ENCODE data around the gene OCA2.

Gene OCA2

DNA sequence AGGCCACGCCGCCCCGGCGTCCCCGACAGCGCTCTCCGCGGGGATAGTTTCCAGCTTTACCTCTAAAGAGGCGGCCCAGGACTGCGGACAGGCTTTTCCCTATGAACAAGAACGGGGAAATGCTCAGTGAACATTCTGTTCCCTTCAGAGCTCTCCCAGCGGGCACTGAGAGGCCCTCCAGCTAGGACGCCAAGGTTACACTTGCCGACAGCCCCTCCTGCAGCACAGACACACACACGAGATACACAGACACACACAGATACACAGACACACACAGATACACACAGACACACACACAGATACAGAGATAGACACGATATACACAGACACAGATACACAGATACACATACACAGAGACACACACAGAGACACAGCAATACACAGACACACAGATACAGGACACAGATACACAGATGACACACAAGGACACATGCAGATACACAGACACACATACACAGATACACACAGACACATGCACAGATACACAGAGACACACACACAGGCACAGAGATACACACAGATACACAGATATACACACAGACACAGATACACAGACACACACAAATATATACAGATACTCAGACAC, 533 bp upstream of the OCA2 start:
- H3K27me3 ChIP-seq (ENCODE audit: insufficient read depth, low read depth, severe bottlenecking), result no peaks in the 10 kb centered on the region
- TF ChIP-seq, protein P1, sequence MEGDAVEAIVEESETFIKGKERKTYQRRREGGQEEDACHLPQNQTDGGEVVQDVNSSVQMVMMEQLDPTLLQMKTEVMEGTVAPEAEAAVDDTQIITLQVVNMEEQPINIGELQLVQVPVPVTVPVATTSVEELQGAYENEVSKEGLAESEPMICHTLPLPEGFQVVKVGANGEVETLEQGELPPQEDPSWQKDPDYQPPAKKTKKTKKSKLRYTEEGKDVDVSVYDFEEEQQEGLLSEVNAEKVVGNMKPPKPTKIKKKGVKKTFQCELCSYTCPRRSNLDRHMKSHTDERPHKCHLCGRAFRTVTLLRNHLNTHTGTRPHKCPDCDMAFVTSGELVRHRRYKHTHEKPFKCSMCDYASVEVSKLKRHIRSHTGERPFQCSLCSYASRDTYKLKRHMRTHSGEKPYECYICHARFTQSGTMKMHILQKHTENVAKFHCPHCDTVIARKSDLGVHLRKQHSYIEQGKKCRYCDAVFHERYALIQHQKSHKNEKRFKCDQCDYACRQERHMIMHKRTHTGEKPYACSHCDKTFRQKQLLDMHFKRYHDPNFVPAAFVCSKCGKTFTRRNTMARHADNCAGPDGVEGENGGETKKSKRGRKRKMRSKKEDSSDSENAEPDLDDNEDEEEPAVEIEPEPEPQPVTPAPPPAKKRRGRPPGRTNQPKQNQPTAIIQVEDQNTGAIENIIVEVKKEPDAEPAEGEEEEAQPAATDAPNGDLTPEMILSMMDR (IDR thresholded peaks at IDR 0.05; ENCODE audit: low read depth, low read length), result no peak
- peak overlapping the region; percentile 60 for H3K27ac ChIP-seq
- H3K36me3 ChIP-seq, result no peaks in the 10 kb centered on the region
- no peaks in the 10 kb centered on the region for H3K9me3 ChIP-seq (ENCODE audit: severe bottlenecking)
- DNase-seq, result no peak
- H3K4me3 ChIP-seq (ENCODE audit: low read depth, low read length), result peak overlapping the region; percentile 50

DNA sequence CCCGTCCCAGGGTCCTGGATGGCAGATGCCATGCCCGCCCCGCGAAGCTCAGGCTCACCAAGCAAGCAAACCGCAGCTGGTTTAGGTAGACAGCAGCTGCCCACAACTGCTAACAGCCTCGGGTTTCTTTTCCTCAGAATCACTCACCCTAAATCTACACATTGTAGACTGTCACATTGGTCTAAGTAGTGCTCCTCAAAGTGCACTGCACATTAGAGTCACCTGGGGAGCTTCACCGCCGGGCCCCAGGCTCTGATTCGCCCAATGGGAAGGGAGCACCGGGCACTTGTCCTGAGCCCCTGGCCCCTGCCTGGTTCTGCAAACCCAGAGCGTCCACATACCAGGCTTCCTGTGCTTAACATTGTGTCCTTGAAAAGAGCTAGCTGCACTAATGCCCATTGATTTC, 752 bp downstream of the OCA2 start:
- Histone ChIP-seq H3K27ac (peak overlapping the region; percentile 72), H3K36me3 (no peaks in the 10 kb centered on the region), H3K9me3 (ENCODE audit: severe bottlenecking) (no peaks in the 10 kb centered on the region), H3K4me3 (ENCODE audit: low read depth, low read length) (peak overlapping the region; percentile 64), H3K27me3 (ENCODE audit: insufficient read depth, low read depth, severe bottlenecking) (no peaks in the 10 kb centered on the region)
- TF ChIP-seq, protein P1 (IDR thresholded peaks at IDR 0.05; ENCODE audit: low read depth, low read length), result no peak
- DNase-seq, result no peak

DNA sequence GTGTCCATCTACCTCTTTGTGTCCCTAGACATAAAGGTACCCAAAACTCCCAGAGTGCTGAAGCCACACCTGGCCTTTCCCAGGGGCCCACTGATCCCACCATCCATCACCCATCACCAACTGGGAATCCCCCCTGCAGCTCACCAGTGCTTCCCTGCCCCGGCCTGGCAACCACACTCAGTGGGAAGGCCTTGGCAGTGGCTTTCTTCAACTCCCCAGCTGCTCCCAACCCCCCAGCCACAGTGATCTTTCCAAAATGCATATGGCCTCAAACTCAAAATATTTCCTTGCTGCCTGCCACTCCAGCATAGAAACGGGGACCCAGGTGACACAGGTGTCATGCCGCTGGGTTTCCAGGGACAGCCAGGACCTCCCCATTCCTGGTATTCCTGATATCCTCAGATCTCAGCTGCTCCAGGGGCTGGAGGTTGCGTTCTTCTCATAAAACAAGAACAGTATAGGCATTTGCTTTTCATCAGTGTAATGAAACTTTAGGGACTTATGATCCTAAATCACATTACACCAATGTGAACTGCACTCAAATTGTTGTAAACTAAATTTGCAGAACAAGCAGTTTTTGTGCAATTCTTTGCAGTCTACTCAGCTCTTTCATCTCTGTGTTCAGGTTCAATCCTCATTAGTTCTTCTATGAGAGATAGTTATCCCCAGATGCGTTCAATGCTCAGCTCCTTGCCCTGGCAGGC, 1.3 kb downstream of the OCA2 start:
- H3K27me3 ChIP-seq (ENCODE audit: insufficient read depth, low read depth, severe bottlenecking), result no peaks in the 10 kb centered on the region
- peak overlapping the region; percentile 64 for H3K4me3 ChIP-seq (ENCODE audit: low read depth, low read length)
- H3K9me3 ChIP-seq (ENCODE audit: severe bottlenecking), result no peaks in the 10 kb centered on the region
- H3K27ac ChIP-seq, result peak overlapping the region; percentile 72; the same call in 1 of the 2 replicates
- TF ChIP-seq, protein P1 (IDR thresholded peaks at IDR 0.05; ENCODE audit: low read depth, low read length), result no peak
- DNase-seq, result no peak
- H3K36me3 ChIP-seq, result no peaks in the 10 kb centered on the region

DNA sequence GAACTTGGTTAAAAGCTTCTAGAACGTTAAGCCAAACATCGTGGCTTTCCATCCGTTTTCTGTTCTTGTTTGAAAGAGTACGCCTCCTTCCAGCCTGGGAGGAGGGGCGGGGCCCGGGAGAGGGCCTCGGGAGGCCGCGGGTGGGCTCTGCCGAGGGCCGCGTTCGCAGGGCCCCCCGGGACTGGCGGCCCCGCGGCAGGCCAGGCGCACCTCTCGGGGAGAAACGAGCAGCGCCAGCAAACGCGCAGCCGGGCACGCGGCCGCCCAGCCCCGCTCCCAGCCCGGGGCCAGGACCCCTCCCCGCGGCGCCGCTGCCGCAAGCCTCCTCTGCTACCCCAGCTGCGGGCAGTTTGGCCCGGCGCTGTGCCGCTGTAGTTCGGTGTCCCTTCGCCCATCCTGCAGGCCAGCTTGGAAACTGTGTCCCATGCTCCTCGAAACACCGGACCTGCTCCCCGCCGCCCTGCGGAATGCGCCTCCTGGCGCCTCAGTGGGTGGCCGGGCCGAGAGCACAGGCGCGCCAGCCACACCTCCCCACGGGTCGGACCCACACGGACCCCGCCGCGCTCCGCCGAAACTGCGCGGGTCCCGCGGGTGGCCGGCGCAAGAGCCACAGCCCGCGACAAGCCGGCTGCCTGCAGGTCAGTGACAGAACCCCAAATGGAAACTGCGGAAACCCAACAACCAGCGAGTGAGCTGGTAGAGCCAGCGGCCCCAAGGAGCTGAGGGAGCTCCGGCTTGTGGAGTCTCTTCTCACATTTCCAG, 2.3 kb downstream of the OCA2 start:
- no peak overlapping the region for H3K4me3 ChIP-seq (ENCODE audit: low read depth, low read length)
- no peak for DNase-seq
- H3K9me3 ChIP-seq (ENCODE audit: severe bottlenecking), result no peaks in the 10 kb centered on the region
- TF ChIP-seq, protein P1 (IDR thresholded peaks at IDR 0.05; ENCODE audit: low read depth, low read length), result no peak
- H3K27me3 ChIP-seq (ENCODE audit: insufficient read depth, low read depth, severe bottlenecking), result no peaks in the 10 kb centered on the region
- no peaks in the 10 kb centered on the region for H3K36me3 ChIP-seq
- H3K27ac ChIP-seq, result no peak overlapping the region

DNA sequence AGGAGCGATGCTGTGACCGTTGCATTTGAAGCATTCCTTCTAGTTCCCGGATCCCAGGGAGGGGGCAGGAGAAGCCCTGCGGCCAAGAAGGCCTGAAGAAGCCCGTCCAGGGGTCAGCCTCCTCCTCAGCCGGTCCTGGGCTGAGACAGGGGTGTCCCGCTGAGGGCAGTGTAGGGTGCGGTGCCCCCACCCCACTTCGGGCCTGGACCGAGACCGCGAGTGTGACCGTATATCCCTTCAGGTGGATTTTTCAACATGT, 2.8 kb downstream of the OCA2 start:
- no peaks in the 10 kb centered on the region for H3K27me3 ChIP-seq (ENCODE audit: insufficient read depth, low read depth, severe bottlenecking)
- H3K4me3 ChIP-seq (ENCODE audit: low read depth, low read length), result no peak overlapping the region
- peaks cover 3% of the 10 kb centered on the region for H3K9me3 ChIP-seq (ENCODE audit: severe bottlenecking)
- no peak for DNase-seq
- H3K27ac ChIP-seq, result no peak overlapping the region
- TF ChIP-seq, protein P1 (IDR thresholded peaks at IDR 0.05; ENCODE audit: low read depth, low read length), result no peak
- H3K36me3 ChIP-seq, result no peaks in the 10 kb centered on the region
